GM18499 (cell line): ENCODE data around the gene DDX46.
"Not testable (repeated sequence)": the region's sequence is repeated elsewhere in the genome, so short reads cannot be mapped to it uniquely, and the experiment has no call there.

ENCODE experiments used
- ATAC-seq: cut with Tn5 transposase; IDR thresholded peaks from one replicate; pipeline ENCODE4 v1.9.1; 2021; ENCODE audit warnings: moderate number of reproducible peaks; ENCODE audit not compliant: insufficient read depth, unreplicated experiment

DDX46 gene

GRCh38 chr5:134784946-134785620, 26.5 kb downstream of the DDX46 start:
- no peak for ATAC-seq

GRCh38 chr5:134787692-134788091, 29.1 kb downstream of the DDX46 start:
- no peak for ATAC-seq

GRCh38 chr5:134791580-134791979, 33.0 kb downstream of the DDX46 start:
- ATAC-seq, result no peak

- no peak for ATAC-seq
Observed at GRCh38 chr5:134792286-134792685, 33.7 kb downstream of the DDX46 start.

- no peak for ATAC-seq
Observed at GRCh38 chr5:134793111-134793510, 34.5 kb downstream of the DDX46 start.

- no peak for ATAC-seq
Observed at GRCh38 chr5:134794082-134794481, 35.5 kb downstream of the DDX46 start.

GRCh38 chr5:134794819-134795218, 36.2 kb downstream of the DDX46 start:
- ATAC-seq, result no peak

- ATAC-seq, result no peak
Observed at GRCh38 chr5:134798468-134798867, 39.9 kb downstream of the DDX46 start.

- ATAC-seq, result no peak
Observed at GRCh38 chr5:134803821-134804220, 45.2 kb downstream of the DDX46 start.

- no peak for ATAC-seq
Observed at GRCh38 chr5:134813407-134813806, 54.8 kb downstream of the DDX46 start.

- no peak for ATAC-seq
Observed at GRCh38 chr5:134813827-134814226, 55.2 kb downstream of the DDX46 start.

- ATAC-seq, result no peak
Observed at GRCh38 chr5:134817006-134817405, 58.4 kb downstream of the DDX46 start.

- ATAC-seq, result no peak
Observed at GRCh38 chr5:134818776-134819175, 60.2 kb downstream of the DDX46 start.

GRCh38 chr5:134819407-134819963, 60.9 kb downstream of the DDX46 start:
- no peak for ATAC-seq

- ATAC-seq, result no peak
Observed at GRCh38 chr5:134821841-134822240, 63.3 kb downstream of the DDX46 start.

GRCh38 chr5:134824681-134825080, 66.1 kb downstream of the DDX46 start:
- ATAC-seq, result no peak

- no peak for ATAC-seq
Observed at GRCh38 chr5:134825212-134825611, 66.6 kb downstream of the DDX46 start.

GRCh38 chr5:134833340-134834032, 74.9 kb downstream of the DDX46 start:
- no peak for ATAC-seq

- no peak for ATAC-seq
Observed at GRCh38 chr5:134835623-134836022, 77.0 kb downstream of the DDX46 start.

GRCh38 chr5:134837530-134838181, 79.1 kb downstream of the DDX46 start:
- ATAC-seq, result no peak

- ATAC-seq, result not testable (repeated sequence)
Observed at GRCh38 chr5:134838361-134838760, 79.8 kb downstream of the DDX46 start.
